Spleen (tissue), 7 donors: ENCODE results near the gene DCPS.

Experiments used
- POLR2A ChIP-seq, 3 donors: fragments of 450-650 bp; IDR thresholded peaks; one replicate each; pipeline ENCODE4 v1.5.1; 2017; ENCODE audit warnings: antibody characterized with exemption in 3 of 3, mild to moderate bottlenecking in 1 of 3
- POLR2AphosphoS5 ChIP-seq, 3 donors: sonication (generic); formaldehyde crosslinking; IDR thresholded peaks; one replicate each; pipeline ENCODE4 v1.5.1; 2017; ENCODE audit warnings: antibody characterized with exemption in 3 of 3
- TF ChIP-seq, protein P1 (sequence below), 11 experiments: fragments of 200-600 bp in 7 of 11; fragments of 450-650 bp in 4 of 11; sonication (generic) in 4 of 11; IDR thresholded peaks in 8 of 11; conservative IDR thresholded peaks in 3 of 11; 1 replicate in 7 of 11; 2 replicates in 4 of 11; pipeline versions ENCODE4 v1.4.0 to v1.8.0; 2016 to 2021; ENCODE audit warnings: antibody characterized with exemption in 11 of 11, inconsistent platforms in 4 of 11, mild to moderate bottlenecking in 1 of 11
- donor health status: DM: no; HTN: no; CAD: no; lungs with moderate emphysema.
- donor health status: DM: no; HTN: no; CAD: no.
- donor health status: DM: no; HTN: no; CAD: no.

DNA sequence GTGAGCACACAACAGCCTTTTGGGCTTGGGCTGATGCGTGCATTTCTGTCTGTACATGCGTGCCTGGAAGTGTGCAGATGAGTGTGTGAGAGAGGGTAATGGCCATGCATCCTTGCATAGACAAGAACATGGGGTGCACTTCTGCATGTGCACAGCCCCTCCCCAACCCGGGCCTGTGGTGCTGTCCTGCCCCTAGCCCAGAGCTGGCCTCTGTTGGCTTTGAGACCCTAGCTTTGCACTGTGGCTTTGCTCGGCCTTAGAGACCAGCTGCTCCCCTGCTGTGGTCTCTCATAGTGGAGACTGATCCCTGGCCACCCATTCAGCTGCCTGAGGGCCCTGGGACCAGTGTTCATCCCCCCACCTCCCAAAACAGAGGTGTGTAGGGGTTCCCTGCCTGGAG is 77.0 kb downstream of the DCPS start:
- TF ChIP-seq, protein P1, sequence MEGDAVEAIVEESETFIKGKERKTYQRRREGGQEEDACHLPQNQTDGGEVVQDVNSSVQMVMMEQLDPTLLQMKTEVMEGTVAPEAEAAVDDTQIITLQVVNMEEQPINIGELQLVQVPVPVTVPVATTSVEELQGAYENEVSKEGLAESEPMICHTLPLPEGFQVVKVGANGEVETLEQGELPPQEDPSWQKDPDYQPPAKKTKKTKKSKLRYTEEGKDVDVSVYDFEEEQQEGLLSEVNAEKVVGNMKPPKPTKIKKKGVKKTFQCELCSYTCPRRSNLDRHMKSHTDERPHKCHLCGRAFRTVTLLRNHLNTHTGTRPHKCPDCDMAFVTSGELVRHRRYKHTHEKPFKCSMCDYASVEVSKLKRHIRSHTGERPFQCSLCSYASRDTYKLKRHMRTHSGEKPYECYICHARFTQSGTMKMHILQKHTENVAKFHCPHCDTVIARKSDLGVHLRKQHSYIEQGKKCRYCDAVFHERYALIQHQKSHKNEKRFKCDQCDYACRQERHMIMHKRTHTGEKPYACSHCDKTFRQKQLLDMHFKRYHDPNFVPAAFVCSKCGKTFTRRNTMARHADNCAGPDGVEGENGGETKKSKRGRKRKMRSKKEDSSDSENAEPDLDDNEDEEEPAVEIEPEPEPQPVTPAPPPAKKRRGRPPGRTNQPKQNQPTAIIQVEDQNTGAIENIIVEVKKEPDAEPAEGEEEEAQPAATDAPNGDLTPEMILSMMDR (IDR thresholded peaks at IDR 0.05 in 8 of 11, conservative IDR thresholded peaks at IDR 0.05 in 3 of 11) = no peak
- TF ChIP-seq POLR2AphosphoS5 (IDR thresholded peaks at IDR 0.05) = no peak
- TF ChIP-seq POLR2A (IDR thresholded peaks at IDR 0.05) = no peak
